ENCODE measurements around the gene ACAD11.

ACAD11 gene

GRCh38 chr3:132675408-132675807 lies 15.8 kb upstream of the ACAD11 start:
- TF ChIP-seq CTCF (IDR thresholded peaks at IDR 0.05): no peak
- no peak for TF ChIP-seq ZFX (IDR thresholded peaks at IDR 0.05; ENCODE audit: borderline replicate concordance)
- H3K27ac ChIP-seq: no peak overlapping the region

GRCh38 chr3:132669256-132669777 lies 9.7 kb upstream of the ACAD11 start:
- no peak overlapping the region for H3K27ac ChIP-seq
- TF ChIP-seq ZFX (IDR thresholded peaks at IDR 0.05; ENCODE audit: borderline replicate concordance): no peak
- no peak for TF ChIP-seq CTCF (IDR thresholded peaks at IDR 0.05)

- TF ChIP-seq ZFX (IDR thresholded peaks at IDR 0.05; ENCODE audit: borderline replicate concordance) (no peak), CTCF (IDR thresholded peaks at IDR 0.05) (no peak)
- H3K27ac ChIP-seq: no peak overlapping the region
Observed at GRCh38 chr3:132665230-132665745, 5.7 kb upstream of the ACAD11 start.

GRCh38 chr3:132662212-132662611 lies 2.6 kb upstream of the ACAD11 start:
- no peak overlapping the region for H3K27ac ChIP-seq
- TF ChIP-seq CTCF (IDR thresholded peaks at IDR 0.05): no peak
- no peak for TF ChIP-seq ZFX (IDR thresholded peaks at IDR 0.05; ENCODE audit: borderline replicate concordance)

GRCh38 chr3:132661101-132661500 lies 1.5 kb upstream of the ACAD11 start:
- peak overlapping the region; percentile 72 for H3K27ac ChIP-seq
- TF ChIP-seq ZFX (IDR thresholded peaks at IDR 0.05; ENCODE audit: borderline replicate concordance) (no peak), CTCF (IDR thresholded peaks at IDR 0.05) (no peak)

- TF ChIP-seq CTCF (IDR thresholded peaks at IDR 0.05) (no peak), ZFX (IDR thresholded peaks at IDR 0.05; ENCODE audit: borderline replicate concordance) (no peak)
- H3K27ac ChIP-seq: peak overlapping the region; percentile 72
Observed at GRCh38 chr3:132660811-132661070, 1.1 kb upstream of the ACAD11 start.

- peak within 1 kb of the TSS; percentile 72 for H3K27ac ChIP-seq
- no peak for TF ChIP-seq CTCF (IDR thresholded peaks at IDR 0.05)
- no peak for TF ChIP-seq ZFX (IDR thresholded peaks at IDR 0.05; ENCODE audit: borderline replicate concordance)
Observed at GRCh38 chr3:132660052-132660810, 622 bp upstream of the ACAD11 start, which contains the start of gene UBA5. TSS of gene UBA5 (plus strand) at chr3:132660329. CDS start at chr3:132660538, 209 bp downstream.

All from 22Rv1 (cell line).